Hindlimb muscle (tissue), 1 donor: ENCODE results near the gene SKIDA1. TPM values are rescaled to one million over a fixed set of nuclear protein-coding genes. Genes with fewer than 3 reads are reported as not detected.

Experiments
- DNase-seq: peaks from one replicate; pipeline ENCODE4 v3.0.0-alpha.2; 2013
- polyA plus RNA-seq: library from polyadenylated mRNA; unstranded; fragments of 120-200 nt; gene quantifications from one replicate; pipeline ENCODE4 v1.2.1, GENCODE V29; 2013; ENCODE audit not compliant: insufficient read length

The SKIDA1 gene
- polyA plus RNA-seq, 1 donor = 2.2 TPM

DNA sequence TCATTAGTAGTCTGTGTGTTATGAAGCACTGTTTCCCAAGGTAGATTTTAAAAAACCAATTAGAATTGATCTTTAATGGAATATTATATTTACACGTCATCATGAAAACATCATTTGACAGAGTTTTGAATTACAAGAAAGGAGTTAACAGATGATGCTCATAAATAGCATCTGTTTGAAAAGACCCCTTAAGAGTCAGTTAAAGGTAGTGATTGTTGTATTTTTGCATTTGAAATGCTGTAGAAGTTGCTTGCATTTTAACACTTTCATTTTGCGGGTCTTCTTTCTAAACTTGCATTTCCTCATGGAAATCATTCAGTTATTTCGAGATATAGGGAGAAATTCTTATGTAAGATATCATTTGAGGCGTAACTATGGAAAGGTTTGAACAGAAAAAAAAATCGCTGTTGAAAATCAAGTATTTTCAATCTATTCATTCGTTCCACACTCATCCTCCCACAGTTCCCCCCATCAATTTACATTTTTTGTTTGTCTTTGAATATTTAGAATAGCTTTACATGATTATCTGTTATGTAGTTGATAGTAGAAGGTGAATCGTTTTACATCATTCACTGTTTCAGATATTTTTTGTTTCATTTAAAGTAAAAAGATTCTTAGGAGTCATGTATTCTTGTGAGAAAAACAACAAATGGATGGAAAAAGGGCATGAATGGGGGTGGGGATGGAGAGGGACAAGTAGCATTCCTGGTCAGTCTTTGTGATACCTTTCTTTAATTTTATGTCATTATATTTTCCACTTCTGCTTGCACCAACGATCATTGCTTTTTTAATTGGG lies 3.0 kb upstream of the SKIDA1 start:
- DNase-seq = no peak

- DNase-seq = no peak
Observed at GRCh38 chr10:21527598-21528235, 2.2 kb upstream of the SKIDA1 start.

GRCh38 chr10:21526860-21527597 lies 1.5 kb upstream of the SKIDA1 start:
- DNase-seq = no peak

- DNase-seq = peak; percentile 88
Observed at GRCh38 chr10:21526188-21526859, 842 bp upstream of the SKIDA1 start.

GRCh38 chr10:21524526-21525366 lies 736 bp downstream of the SKIDA1 start:
- DNase-seq = no peak

DNA sequence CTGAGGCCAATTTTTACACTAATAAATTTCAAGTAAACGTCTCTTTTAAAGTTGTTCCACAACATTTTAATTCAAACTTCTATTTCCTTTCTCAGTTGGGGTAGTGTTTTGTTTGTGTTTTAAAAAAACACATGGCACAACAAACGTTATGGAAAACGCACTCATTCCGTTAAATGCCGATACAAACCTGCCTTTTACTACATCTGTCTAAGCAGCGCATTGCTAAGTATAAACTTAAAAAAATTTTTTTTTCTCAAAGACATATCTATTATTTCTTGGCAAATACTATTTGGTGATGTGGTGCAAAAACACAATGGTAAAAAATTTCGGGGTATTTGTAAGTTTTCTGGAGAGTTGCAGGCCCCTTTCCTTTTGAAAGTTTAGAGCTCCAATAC lies 1.4 kb downstream of the SKIDA1 start:
- DNase-seq = no peak

DNA sequence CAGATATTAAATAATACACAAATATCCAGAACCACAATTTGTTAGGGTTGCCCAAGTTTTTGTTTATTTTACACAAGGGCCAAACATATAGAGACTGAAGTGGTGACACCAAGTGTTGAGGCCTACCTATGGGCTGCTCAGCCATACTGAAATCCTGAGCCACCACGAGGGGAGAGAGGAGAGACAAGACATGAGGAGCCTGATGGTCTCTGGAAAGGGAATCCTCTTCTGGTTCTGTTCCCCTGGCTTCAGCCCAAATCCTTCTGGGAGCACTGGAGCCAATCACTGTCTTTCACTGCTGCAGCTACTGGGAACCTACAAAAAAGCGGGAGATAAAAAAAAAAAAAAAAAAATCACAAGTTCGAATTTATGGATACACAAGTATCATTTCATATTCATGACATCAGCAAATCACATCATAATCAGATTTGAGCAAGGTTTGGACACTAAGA lies 1.9 kb downstream of the SKIDA1 start:
- DNase-seq = no peak

DNA sequence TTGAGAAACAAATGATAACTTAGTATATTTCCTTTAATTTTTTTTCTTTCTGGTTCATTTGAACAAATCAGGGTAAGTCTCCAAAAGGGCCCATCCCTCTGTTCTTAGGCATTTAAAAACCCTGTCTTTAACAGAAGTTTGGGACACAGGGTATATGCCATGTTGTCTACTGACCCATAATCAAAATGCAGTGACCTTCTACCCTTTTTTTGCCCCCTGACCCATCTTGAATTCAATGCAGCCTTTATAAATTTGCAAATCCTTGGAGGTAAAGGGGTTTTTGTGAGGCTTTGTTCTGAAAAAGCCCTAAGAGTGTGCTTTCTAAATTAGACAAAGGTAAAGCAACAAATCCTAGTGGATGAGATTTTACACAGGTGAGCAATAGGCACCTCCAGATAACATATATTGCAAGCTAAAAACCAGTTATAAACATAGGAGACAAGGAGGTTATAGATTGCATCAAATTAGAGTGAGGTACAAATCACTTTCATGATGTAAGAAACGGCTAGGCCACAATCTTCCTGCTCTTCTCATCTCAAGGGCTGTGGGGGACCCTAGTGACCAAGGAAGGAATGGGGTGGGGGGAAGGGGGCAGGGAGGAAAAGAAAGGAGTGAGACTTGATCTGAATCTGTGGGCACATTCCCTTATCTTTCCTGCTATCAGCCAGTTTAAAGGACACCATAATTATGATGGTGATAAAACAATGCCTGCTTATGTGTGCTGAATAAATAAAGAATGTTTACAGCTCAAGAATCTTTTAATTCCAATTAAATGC lies 2.7 kb downstream of the SKIDA1 start:
- DNase-seq = no peak

- no peak for DNase-seq
Observed at GRCh38 chr10:21521751-21522533, 3.5 kb downstream of the SKIDA1 start.

- DNase-seq = no peak
Observed at GRCh38 chr10:21520949-21521348, 4.5 kb downstream of the SKIDA1 start.

DNA sequence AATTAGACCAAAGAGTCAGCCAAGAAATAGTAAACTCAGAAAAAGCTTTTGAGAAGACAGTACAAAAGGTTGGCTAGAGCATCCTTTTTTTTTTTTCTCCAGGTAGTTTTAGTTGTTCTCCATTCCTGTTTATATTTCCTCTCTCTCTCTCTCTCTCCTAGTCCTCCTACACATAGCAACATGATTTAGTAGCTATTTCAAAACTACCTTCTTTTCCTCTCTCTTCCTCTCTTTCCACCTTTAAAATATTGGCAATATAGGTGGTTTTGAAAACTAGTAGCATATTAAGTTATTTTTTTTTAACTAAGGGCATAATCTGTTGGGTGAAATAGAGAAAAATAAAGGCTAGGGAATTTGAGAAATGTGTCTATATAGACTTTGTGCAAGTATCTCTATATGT lies 5.0 kb downstream of the SKIDA1 start:
- DNase-seq = no peak

- DNase-seq = no peak
Observed at GRCh38 chr10:21519941-21520436, 5.5 kb downstream of the SKIDA1 start.

DNA sequence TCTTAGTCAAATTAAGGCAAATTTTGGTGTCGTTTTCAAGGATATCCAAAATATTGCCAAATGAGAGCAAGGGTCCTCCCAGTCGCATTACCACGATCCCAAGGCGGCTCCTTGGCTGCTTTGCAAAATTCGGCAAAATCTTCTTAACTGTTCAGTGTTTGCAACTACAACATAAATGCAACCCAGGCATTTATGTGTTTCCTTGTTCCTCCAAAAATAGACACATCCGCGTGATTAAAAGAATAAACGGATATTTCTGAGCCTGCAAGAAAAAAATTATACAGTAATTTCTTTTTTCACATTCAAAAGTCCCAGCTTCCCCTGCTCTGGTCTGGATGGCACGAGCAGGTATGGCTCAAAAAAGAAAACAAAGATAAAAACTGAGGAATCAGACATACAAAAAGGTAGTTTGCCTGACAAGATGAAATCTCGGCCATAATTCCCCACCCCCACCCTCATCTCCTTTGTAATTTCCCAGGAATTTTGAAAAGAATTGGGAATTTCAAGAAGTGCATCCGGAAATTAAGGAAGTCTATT lies 6.0 kb downstream of the SKIDA1 start:
- no peak for DNase-seq

GRCh38 chr10:21518641-21519396 lies 6.7 kb downstream of the SKIDA1 start:
- DNase-seq = no peak

DNA sequence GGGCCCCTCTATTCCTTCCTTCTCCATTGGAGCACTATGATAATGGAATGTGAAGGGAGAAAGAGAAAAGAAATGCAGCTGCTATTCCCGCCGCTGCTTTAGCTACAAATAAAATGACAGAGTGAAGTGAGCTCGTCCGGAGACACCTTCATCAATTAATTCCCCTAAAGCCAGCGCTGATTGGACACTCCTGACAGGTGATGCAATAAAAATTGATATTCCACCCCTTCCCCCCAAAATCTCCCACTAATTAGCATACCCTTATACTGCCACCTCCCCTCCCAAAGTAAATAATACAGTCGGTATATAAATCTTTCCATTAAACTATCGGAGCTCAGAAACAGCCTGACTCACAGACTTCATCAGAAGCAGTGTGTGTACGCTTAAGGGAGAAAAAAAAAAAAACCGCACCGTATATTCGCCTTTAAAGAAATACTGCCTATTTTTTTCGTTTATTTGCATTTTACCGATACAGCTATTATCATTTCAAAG lies 7.3 kb downstream of the SKIDA1 start:
- DNase-seq = no peak

GRCh38 chr10:21517134-21518031 lies 8.1 kb downstream of the SKIDA1 start:
- DNase-seq = no peak

- no peak for DNase-seq
Observed at GRCh38 chr10:21516242-21517131, 9.0 kb downstream of the SKIDA1 start.
